HT-29 (cell line): ENCODE results near the gene HOOK2. TPM values are rescaled to one million over a fixed set of nuclear protein-coding genes. Genes with fewer than 3 reads are reported as not detected.
"Not testable (repeated sequence)": the region's sequence is repeated elsewhere in the genome, so short reads cannot be mapped to it uniquely, and the experiment has no call there.

ENCODE experiments used
- DNase-seq: peaks from one replicate; pipeline ENCODE4 v3.0.0-alpha.2; 2015; ENCODE audit warnings: low spot score
- small RNA-seq: library from RNA; depleted of rRNA; stranded (forward); fragments of <200 nt; gene quantifications from one replicate; pipeline ENCODE3, GENCODE V24; 2014
- total RNA-seq: library from RNA; depleted of rRNA; stranded (reverse); fragments of >200 nt; shearing (Covaris generic); gene quantifications from 2 replicates; pipeline ENCODE4 v1.2.3, GENCODE V29; 2014; rRNA removed

Gene HOOK2
- total RNA-seq, 1 experiment from 2014 or later, result 64.1 TPM

GRCh38 chr19:12722566-12723380, 52.6 kb downstream of the HOOK2 start:
- peak; percentile 96 for DNase-seq

- DNase-seq, result peak; percentile 26
These were observed 53.4 kb downstream of the HOOK2 start for GRCh38 chr19:12721656-12722565.

GRCh38 chr19:12720851-12721655, 54.3 kb downstream of the HOOK2 start:
- no peak for DNase-seq

- DNase-seq, result no peak
These were observed 55.1 kb downstream of the HOOK2 start for GRCh38 chr19:12720296-12720695.

GRCh38 chr19:12715929-12716328, 59.4 kb downstream of the HOOK2 start:
- no peak for DNase-seq

GRCh38 chr19:12715102-12715501, 60.2 kb downstream of the HOOK2 start:
- no peak for DNase-seq

- not testable (repeated sequence) for DNase-seq
These were observed 62.0 kb downstream of the HOOK2 start for GRCh38 chr19:12713304-12713703.

Small RNAs within 50 kb of the gene (small RNA-seq; reads per million reads assigned to genes)
- not detected for gene MIR5684

Other genes starting within 250 kb of the HOOK2 start
- gene ZNF564, start 224.1 kb downstream of the HOOK2 start, total RNA-seq, result 1.5 and 3.0 TPM in 2 replicates
- 1.6 and 2.0 TPM in 2 replicates for gene ZNF490, start 164.7 kb downstream of the HOOK2 start, total RNA-seq
- 3.0 and 4.4 TPM in 2 replicates for gene ZNF791, start 164.6 kb downstream of the HOOK2 start, total RNA-seq
- 18.4 and 35.1 TPM in 2 replicates for gene MAN2B1, start 108.8 kb downstream of the HOOK2 start, total RNA-seq
- gene WDR83, start 108.7 kb downstream of the HOOK2 start, total RNA-seq, result 21.7 and 22.1 TPM in 2 replicates
- gene DHPS, start 93.7 kb downstream of the HOOK2 start, total RNA-seq, result 95.0 and 95.4 TPM in 2 replicates
- gene GNG14, start 87.6 kb downstream of the HOOK2 start, total RNA-seq, result not detected in 2 replicates
- 32.9 and 38.0 TPM in 2 replicates for gene FBXW9, start 78.9 kb downstream of the HOOK2 start, total RNA-seq
- gene TNPO2, start 51.6 kb downstream of the HOOK2 start, total RNA-seq, result 24.5 TPM in 2 replicates
- 258 and 260 TPM in 2 replicates for gene TRIR, start 40.9 kb downstream of the HOOK2 start, total RNA-seq
- 90.4 and 105 TPM in 2 replicates for gene GET3, start 38.1 kb downstream of the HOOK2 start, total RNA-seq
- 0.37 and 0.48 TPM in 2 replicates for gene BEST2, start 23.8 kb downstream of the HOOK2 start, total RNA-seq
- gene JUNB, start 15.9 kb upstream of the HOOK2 start, total RNA-seq, result 568 and 620 TPM in 2 replicates
- 378 and 396 TPM in 2 replicates for gene PRDX2, start 26.2 kb upstream of the HOOK2 start, total RNA-seq
- 0.10 TPM in 1 of 2 replicates, not detected in the other for gene THSD8, start 26.5 kb upstream of the HOOK2 start, total RNA-seq
- gene RNASEH2A, start 31.0 kb upstream of the HOOK2 start, total RNA-seq, result 48.2 and 55.4 TPM in 2 replicates
- 0.13 and 0.16 TPM in 2 replicates for gene RTBDN, start 59.0 kb upstream of the HOOK2 start, total RNA-seq
- 0.58 and 1.7 TPM in 2 replicates for gene MAST1, start 63.0 kb upstream of the HOOK2 start, total RNA-seq
- gene DNASE2, start 105.9 kb upstream of the HOOK2 start, total RNA-seq, result 20.9 and 27.6 TPM in 2 replicates
- not detected in 2 replicates for gene KLF1, start 111.6 kb upstream of the HOOK2 start, total RNA-seq
- gene GCDH, start 115.6 kb upstream of the HOOK2 start, total RNA-seq, result 24.6 and 27.2 TPM in 2 replicates
- not detected in 2 replicates for gene SYCE2, start 143.7 kb upstream of the HOOK2 start, total RNA-seq
- gene FARSA, start 158.2 kb upstream of the HOOK2 start, total RNA-seq, result 84.6 and 96.2 TPM in 2 replicates
- gene CALR, start 163.1 kb upstream of the HOOK2 start, total RNA-seq, result 803 and 831 TPM in 2 replicates
- gene RAD23A, start 170.3 kb upstream of the HOOK2 start, total RNA-seq, result 217 TPM in 2 replicates
- 75.2 and 80.9 TPM in 2 replicates for gene GADD45GIP1, start 181.7 kb upstream of the HOOK2 start, total RNA-seq
- 0.31 TPM in 1 of 2 replicates, not detected in the other for gene DAND5, start 194.0 kb upstream of the HOOK2 start, total RNA-seq
- 22.4 and 32.3 TPM in 2 replicates for gene NFIX, start 219.9 kb upstream of the HOOK2 start, total RNA-seq